ENCODE measurements around the gene PIP4K2C. TPM values are rescaled to one million over a fixed set of nuclear protein-coding genes. Genes with fewer than 3 reads are reported as not detected.

PIP4K2C gene
- polyA plus RNA-seq, 1 donor, result 43.4 TPM

DNA sequence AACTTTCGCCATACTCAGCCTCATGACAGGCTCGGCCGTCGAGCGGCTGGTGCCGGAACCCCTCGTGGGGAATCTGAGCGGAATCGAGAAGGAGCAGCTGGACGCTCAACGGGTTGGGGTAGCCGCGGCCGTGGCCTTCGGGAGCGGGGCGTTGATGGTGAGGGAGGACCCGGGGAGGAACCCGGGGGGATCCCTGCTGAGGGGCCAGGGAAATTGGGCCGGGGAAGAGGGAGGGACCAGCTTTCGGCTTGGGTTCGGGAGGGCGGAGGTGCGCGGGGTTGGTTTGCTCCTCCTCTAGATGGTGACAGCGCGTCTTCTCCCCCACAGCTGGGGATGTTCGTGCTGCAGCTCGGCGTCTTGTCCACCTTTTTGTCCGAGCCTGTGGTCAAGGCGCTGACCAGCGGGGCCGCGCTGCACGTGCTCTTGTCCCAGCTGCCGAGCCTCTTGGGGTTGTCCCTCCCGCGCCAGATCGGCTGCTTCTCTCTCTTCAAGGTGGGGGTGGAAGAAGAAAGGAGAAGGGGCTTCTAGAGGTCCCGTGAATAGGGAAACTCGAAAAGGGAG is 30.0 kb downstream of the PIP4K2C start:
- DNase-seq, result no peak

- DNase-seq, result no peak
Measured at GRCh38 chr12:57621497-57622292, 30.7 kb downstream of the PIP4K2C start.

GRCh38 chr12:57622293-57623245 is 31.6 kb downstream of the PIP4K2C start:
- no peak for DNase-seq

DNA sequence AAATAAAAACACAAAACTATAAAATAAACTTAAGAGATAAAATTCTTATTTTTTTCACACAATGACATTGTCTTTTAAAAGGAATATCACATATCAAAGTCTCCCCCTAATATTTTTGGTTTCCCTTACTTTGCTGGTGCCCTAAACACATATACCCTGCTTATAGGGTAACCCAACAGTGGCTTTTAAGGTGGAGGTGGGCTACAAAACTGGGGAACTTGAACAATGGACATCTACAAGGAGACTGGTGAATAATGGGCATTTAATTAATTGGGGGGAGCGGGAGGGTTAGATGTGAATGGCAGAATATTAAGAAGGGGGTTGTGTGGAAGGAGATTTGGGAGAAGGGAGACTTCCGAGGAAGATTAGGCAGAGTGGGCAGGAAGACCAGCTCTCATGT is 32.4 kb downstream of the PIP4K2C start:
- DNase-seq, result no peak

GRCh38 chr12:57623811-57624390 is 32.9 kb downstream of the PIP4K2C start:
- DNase-seq, result no peak

- no peak for DNase-seq
Measured at GRCh38 chr12:57624441-57625220, 33.6 kb downstream of the PIP4K2C start.

GRCh38 chr12:57625261-57626032 is 34.5 kb downstream of the PIP4K2C start:
- no peak for DNase-seq

- DNase-seq, result no peak
Measured at GRCh38 chr12:57626111-57626920, 35.3 kb downstream of the PIP4K2C start.

- DNase-seq, result no peak
Measured at GRCh38 chr12:57626921-57627445, 36.0 kb downstream of the PIP4K2C start.

- no peak for DNase-seq
Measured at GRCh38 chr12:57627501-57628279, 36.7 kb downstream of the PIP4K2C start.

DNA sequence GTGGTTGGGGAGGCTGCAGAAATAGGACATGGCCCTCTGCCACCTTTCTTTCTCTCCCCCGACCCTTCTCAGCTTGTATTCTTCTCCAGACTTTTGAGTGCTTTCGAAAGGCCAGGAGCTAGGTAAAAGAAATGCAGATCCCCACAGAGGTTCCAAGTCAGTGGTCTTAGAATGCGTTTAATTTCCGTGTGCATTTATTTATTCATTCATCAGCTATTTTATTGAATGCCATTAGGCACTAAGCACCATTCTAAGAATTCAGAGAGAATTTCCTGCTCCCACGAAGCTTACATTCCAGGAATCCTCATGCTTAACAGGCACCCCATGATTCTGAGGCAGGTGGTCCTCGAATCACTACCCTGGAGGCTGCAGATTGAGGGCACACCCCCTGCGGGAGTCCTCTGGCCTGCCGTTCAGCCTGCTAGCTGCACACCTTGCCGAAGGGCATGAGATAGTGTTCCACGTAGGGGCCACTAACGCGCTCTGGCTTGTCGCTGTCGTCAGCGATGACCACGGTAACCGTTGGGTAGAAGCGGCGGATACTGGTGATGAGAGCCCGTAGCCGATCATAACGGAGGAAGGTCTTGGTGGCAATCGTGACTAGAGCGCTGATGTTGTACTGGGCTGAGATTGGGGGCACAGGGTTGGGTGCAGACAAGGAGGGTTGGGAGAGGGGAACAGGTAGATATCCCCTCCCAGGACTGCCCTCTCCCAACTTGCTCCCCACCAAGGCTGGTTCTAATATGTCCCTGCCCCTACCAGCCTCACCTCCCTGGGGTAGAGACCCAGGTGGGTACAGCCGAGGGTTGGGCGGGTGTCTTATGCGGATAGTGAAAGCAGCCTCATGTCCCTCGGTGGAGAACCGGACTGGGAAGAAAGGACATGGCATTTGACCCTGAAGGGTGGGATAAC is 37.5 kb downstream of the PIP4K2C start:
- DNase-seq, result no peak

- DNase-seq, result no peak
Measured at GRCh38 chr12:57629897-57630471, 39.0 kb downstream of the PIP4K2C start.

DNA sequence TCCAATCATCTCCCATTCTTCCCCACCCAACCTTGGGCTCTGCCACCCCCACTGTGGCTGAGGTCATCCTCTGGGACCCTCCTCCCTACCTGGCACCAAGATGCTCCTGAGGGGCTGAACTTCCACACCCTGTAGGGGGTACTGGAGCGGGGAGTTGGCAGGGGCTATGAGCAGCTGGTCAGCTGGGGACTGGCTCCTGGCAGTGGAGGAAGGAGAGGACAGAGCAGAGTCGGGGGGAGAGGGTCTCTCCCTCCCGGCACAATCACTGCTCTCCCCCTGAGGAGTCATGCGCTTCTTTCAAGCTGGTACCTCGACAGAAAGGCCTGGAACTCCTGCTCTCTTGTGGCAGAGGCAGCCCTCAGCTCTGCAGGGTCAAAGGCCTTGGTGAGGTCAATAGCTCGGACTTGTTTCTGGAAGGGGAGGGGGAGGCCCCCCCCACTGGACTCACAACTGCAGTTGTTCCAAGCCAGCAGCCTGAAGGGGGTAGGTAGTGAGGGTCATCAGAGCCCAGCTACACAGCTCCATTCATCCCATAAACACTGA is 40.0 kb downstream of the PIP4K2C start:
- DNase-seq, result no peak

- DNase-seq, result no peak
Measured at GRCh38 chr12:57631566-57632072, 40.6 kb downstream of the PIP4K2C start.

GRCh38 chr12:57632073-57632957 is 41.3 kb downstream of the PIP4K2C start:
- no peak for DNase-seq
